Keratinocyte (primary cell): ENCODE data around the gene BCOR. TPM values are rescaled to one million over a fixed set of nuclear protein-coding genes. Genes with fewer than 3 reads are reported as not detected.

ENCODE experiments used
- DNase-seq: peaks from one replicate; pipeline ENCODE4 v3.0.0-alpha.2; 2011; ENCODE audit warnings: low read depth, missing footprints, low spot score
- FAIRE-seq: peaks from 2 replicates; lab custom pipeline; 2011; peaks lifted over from hg19 to GRCh38; lab: Jason Lieb, UNC
- H2AFZ ChIP-seq: 2 replicates; pipeline ENCODE4 v1.6.0; 2012; ENCODE audit warnings: low read length, control low read depth, inconsistent platforms; ENCODE audit not compliant: control insufficient read depth
- H3K27ac ChIP-seq: 2 replicates; pipeline ENCODE4 v1.5.1; 2011; ENCODE audit warnings: low read length; ENCODE audit not compliant: control insufficient read depth, insufficient read depth
- H3K27me3 ChIP-seq: 3 replicates; pipeline ENCODE4 v1.6.0; 2011; ENCODE audit warnings: low read length; ENCODE audit not compliant: control insufficient read depth, insufficient read depth; ENCODE audit errors: extremely low read depth
- H3K36me3 ChIP-seq, 2 experiments: 2 replicates in 1 of 2; 3 replicates in 1 of 2; pipeline ENCODE4 v1.5.1; 2011; ENCODE audit warnings: low read length in 2 of 2, mild to moderate bottlenecking in 1 of 2; ENCODE audit not compliant: control insufficient read depth in 2 of 2, insufficient read depth in 2 of 2; ENCODE audit errors: extremely low read depth in 1 of 2
- H3K4me1 ChIP-seq: 3 replicates; pipeline ENCODE4 v1.5.1; 2011; ENCODE audit warnings: low read length; ENCODE audit not compliant: control insufficient read depth, insufficient read depth; ENCODE audit errors: extremely low read depth
- H3K4me2 ChIP-seq: 3 replicates; pipeline ENCODE4 v1.6.0; 2011; ENCODE audit warnings: low read depth, low read length; ENCODE audit not compliant: control insufficient read depth, insufficient read depth; ENCODE audit errors: extremely low read depth
- H3K4me3 ChIP-seq, 3 experiments: fragments of 200-600 bp in 1 of 3; sonication (generic) in 1 of 3; 2 replicates in 2 of 3; 3 replicates in 1 of 3; pipeline ENCODE4 v1.5.1; 2011 to 2016; ENCODE audit warnings: low read length in 3 of 3, mild to moderate bottlenecking in 3 of 3, control low read depth in 2 of 3, inconsistent platforms in 1 of 3, low read depth in 1 of 3, mixed read lengths in 1 of 3, mixed run types in 1 of 3, moderate library complexity in 1 of 3; ENCODE audit not compliant: control insufficient read depth in 2 of 3, insufficient read depth in 2 of 3; ENCODE audit errors: extremely low read depth in 1 of 3
- H3K79me2 ChIP-seq: 2 replicates; pipeline ENCODE4 v1.6.0; 2012; ENCODE audit warnings: low read length; ENCODE audit not compliant: control insufficient read depth, insufficient read depth
- H3K9ac ChIP-seq: 3 replicates; pipeline ENCODE4 v1.6.0; 2011; ENCODE audit warnings: low read length; ENCODE audit not compliant: control insufficient read depth, insufficient read depth; ENCODE audit errors: extremely low read depth
- H3K9me1 ChIP-seq: 3 replicates; pipeline ENCODE4 v1.6.0; 2011; ENCODE audit warnings: low read length; ENCODE audit not compliant: control insufficient read depth, insufficient read depth; ENCODE audit errors: extremely low read depth
- H3K9me3 ChIP-seq: 2 replicates; pipeline ENCODE4 v1.5.1; 2012; ENCODE audit warnings: low read depth, low read length; ENCODE audit not compliant: control insufficient read depth
- H4K20me1 ChIP-seq: 3 replicates; pipeline ENCODE4 v1.6.0; 2011; ENCODE audit warnings: low read length; ENCODE audit not compliant: control insufficient read depth, insufficient read depth; ENCODE audit errors: extremely low read depth
- EZH2 ChIP-seq: IDR thresholded peaks from one replicate; pipeline ENCODE4 v1.6.1; 2012; ENCODE audit warnings: inconsistent platforms, mild to moderate bottlenecking, low read length, moderate library complexity
- dilution Hi-C: fragments of 300-500 bp; cut with MboI; formaldehyde crosslinking; loops from one replicate; pipeline ENCODE4 v1.7.0; 2020; ENCODE audit warnings: low sequenced_read_pairs; ENCODE audit not compliant: extremely low pct_ligation_motif_present
- polyA plus RNA-seq, 5 experiments: library from polyadenylated mRNA; depleted of rRNA in 3 of 5; stranded (reverse) in 3 of 5; stranded (forward) in 1 of 5; unstranded in 1 of 5; fragments of >200 nt; gene quantifications; 1 replicate in 1 of 5; 2 replicates in 3 of 5; 3 replicates in 1 of 5; pipeline versions ENCODE4 v1.2.1 to v1.2.3, GENCODE V29; 2011 to 2012; ENCODE audit warnings: missing spikeins in 2 of 5, low read depth in 1 of 5, low replicate concordance in 1 of 5
- TF ChIP-seq, protein P1 (sequence below), 3 experiments: IDR thresholded peaks in 1 of 3; conservative IDR thresholded peaks in 1 of 3; optimal IDR thresholded peaks in 1 of 3; 2 replicates in 2 of 3; 3 replicates in 1 of 3; pipeline versions ENCODE3 to v1.5.1; 2011; ENCODE audit warnings: low read length in 3 of 3, mild to moderate bottlenecking in 3 of 3, moderate library complexity in 2 of 3, control low read depth in 1 of 3, inconsistent platforms in 1 of 3; ENCODE audit not compliant: insufficient read depth in 2 of 3; ENCODE audit errors: extremely low read depth in 1 of 3

The BCOR gene
- polyA plus RNA-seq, 1 donor (not counting 4 experiments of a cell fraction or from before 2014, with no cell fraction given), result 5.0 TPM

- no peaks in the 10 kb centered on the region for H4K20me1 ChIP-seq
- H3K4me2 ChIP-seq, result no peak overlapping the region
- dilution Hi-C loops, result no loop called here
- H3K36me3 ChIP-seq, result no peaks in the 10 kb centered on the region
- TF ChIP-seq, protein P1, sequence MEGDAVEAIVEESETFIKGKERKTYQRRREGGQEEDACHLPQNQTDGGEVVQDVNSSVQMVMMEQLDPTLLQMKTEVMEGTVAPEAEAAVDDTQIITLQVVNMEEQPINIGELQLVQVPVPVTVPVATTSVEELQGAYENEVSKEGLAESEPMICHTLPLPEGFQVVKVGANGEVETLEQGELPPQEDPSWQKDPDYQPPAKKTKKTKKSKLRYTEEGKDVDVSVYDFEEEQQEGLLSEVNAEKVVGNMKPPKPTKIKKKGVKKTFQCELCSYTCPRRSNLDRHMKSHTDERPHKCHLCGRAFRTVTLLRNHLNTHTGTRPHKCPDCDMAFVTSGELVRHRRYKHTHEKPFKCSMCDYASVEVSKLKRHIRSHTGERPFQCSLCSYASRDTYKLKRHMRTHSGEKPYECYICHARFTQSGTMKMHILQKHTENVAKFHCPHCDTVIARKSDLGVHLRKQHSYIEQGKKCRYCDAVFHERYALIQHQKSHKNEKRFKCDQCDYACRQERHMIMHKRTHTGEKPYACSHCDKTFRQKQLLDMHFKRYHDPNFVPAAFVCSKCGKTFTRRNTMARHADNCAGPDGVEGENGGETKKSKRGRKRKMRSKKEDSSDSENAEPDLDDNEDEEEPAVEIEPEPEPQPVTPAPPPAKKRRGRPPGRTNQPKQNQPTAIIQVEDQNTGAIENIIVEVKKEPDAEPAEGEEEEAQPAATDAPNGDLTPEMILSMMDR (optimal IDR thresholded peaks at IDR 0.05 in 1 of 3, IDR thresholded peaks at IDR 0.05 in 1 of 3, conservative IDR thresholded peaks at IDR 0.05 in 1 of 3; ENCODE audit: extremely low read depth in 1 of 3, insufficient read depth in 2 of 3, low read length in 3 of 3), result no peak
- TF ChIP-seq EZH2, result no peak
- no peaks in the 10 kb centered on the region for H3K9me1 ChIP-seq
- no peaks in the 10 kb centered on the region for H3K4me1 ChIP-seq
- H3K9ac ChIP-seq, result no peak overlapping the region
- no peaks in the 10 kb centered on the region for H3K9me3 ChIP-seq
- H3K79me2 ChIP-seq, result no peaks in the 10 kb centered on the region
- no peak for FAIRE-seq
- peaks cover 20% of the 10 kb centered on the region for H3K27me3 ChIP-seq
- H3K4me3 ChIP-seq, result no peak overlapping the region
- no peak for DNase-seq
- H2AFZ ChIP-seq, result no peak overlapping the region
- no peak overlapping the region for H3K27ac ChIP-seq
Observed at GRCh38 chrX:40143987-40144386, 46.2 kb upstream of the BCOR start.

DNA sequence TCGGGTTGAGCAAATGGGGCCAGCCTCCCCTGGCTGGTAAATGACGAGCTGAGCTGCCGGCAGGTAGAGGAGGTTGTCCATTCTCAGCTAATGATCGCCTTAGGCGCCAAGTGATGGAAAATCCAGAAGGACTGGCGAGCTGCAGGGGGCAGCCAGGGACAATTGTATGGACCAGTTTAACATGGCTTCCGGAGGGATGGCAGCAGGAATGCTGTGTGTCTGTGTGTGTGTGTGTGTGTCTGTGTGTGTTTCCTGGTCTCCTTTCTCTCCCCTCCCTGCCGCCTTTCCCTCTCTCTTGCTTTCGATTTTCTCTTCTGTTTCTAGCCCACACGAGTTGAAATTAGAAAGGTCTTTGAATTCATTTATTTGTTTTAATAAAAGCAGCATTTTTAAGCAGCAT lies 45.2 kb upstream of the BCOR start:
- dilution Hi-C loops, result no loop called here
- FAIRE-seq, result no peak

More for the DNA sequence above, 45.2 kb upstream of the BCOR start:
- H4K20me1 ChIP-seq, result no peaks in the 10 kb centered on the region
- no peak for DNase-seq
- no peaks in the 10 kb centered on the region for H3K9me3 ChIP-seq
- no peaks in the 10 kb centered on the region for H3K9me1 ChIP-seq
- no peaks in the 10 kb centered on the region for H3K4me1 ChIP-seq
- H2AFZ ChIP-seq, result no peak overlapping the region
- no peak overlapping the region for H3K4me2 ChIP-seq
- H3K79me2 ChIP-seq, result no peaks in the 10 kb centered on the region
- no peaks in the 10 kb centered on the region for H3K36me3 ChIP-seq
- H3K27me3 ChIP-seq, result peaks cover 20% of the 10 kb centered on the region
- H3K9ac ChIP-seq, result no peak overlapping the region
- TF ChIP-seq, protein P1 (optimal IDR thresholded peaks at IDR 0.05 in 1 of 3, IDR thresholded peaks at IDR 0.05 in 1 of 3, conservative IDR thresholded peaks at IDR 0.05 in 1 of 3; ENCODE audit: extremely low read depth in 1 of 3, insufficient read depth in 2 of 3, low read length in 3 of 3), result no peak
- no peak for TF ChIP-seq EZH2
- H3K4me3 ChIP-seq, result no peak overlapping the region
- H3K27ac ChIP-seq, result no peak overlapping the region
